ENCODE results near the gene AUTS2.

The AUTS2 gene

GRCh38 chr7:70772891-70773290, 1174.6 kb downstream of the AUTS2 start (continued):
- TF ChIP-seq ZBTB6 (tag by site-specific recombination; IDR thresholded peaks at IDR 0.05): no peak
- no peak for TF ChIP-seq ZFP3 (tag by site-specific recombination; IDR thresholded peaks at IDR 0.05; ENCODE audit: low read depth)

- POLR2A ChIA-PET: no interaction called here
These were observed 1175.1 kb downstream of the AUTS2 start for GRCh38 chr7:70773406-70773805.

GRCh38 chr7:70774950-70775527, 1176.8 kb downstream of the AUTS2 start:
- TF ChIP-seq TRIM28 (IDR thresholded peaks at IDR 0.05; ENCODE audit: borderline replicate concordance, low read length) (no peak), ZNF645 (tag by site-specific recombination; IDR thresholded peaks at IDR 0.05) (no peak)
- Histone ChIP-seq H3K4me3 (ENCODE audit: low read depth, low read length) (no peak overlapping the region), H3K27ac (ENCODE audit: extremely low read depth, low read depth, low read length) (no peak overlapping the region), H3K36me3 (ENCODE audit: control insufficient read depth in 2 of 2, insufficient read depth in 1 of 2, low read length in 2 of 2) (peaks cover 25 to 92% of the 10 kb centered on the region in 2 experiments), H3K9me3 (ENCODE audit: control insufficient read depth, insufficient read depth, low read depth, low read length) (no peaks in the 10 kb centered on the region), H3K4me1 (ENCODE audit: control insufficient read depth, insufficient read depth, low read length) (no peaks in the 10 kb centered on the region)
- ChIA-PET CTCF (interaction anchor here (0.6 to 1.4 kb wide), 5 partner anchors 14 to 964 kb away, joined by 3 to 4 read pairs (median 3); no protein-coding TSS in a partner anchor), POLR2A (interaction anchor here (0.7 kb wide), 1 partner anchor 682 kb away, joined by 4 read pairs; no protein-coding TSS in a partner anchor)

More at GRCh38 chr7:70773406-70773805, 1175.1 kb downstream of the AUTS2 start:
- Histone ChIP-seq H3K36me3 (ENCODE audit: control insufficient read depth in 2 of 2, insufficient read depth in 1 of 2, low read length in 2 of 2) (peaks cover 16 to 79% of the 10 kb centered on the region in 2 experiments), H3K9me3 (ENCODE audit: control insufficient read depth, insufficient read depth, low read depth, low read length) (no peaks in the 10 kb centered on the region), H3K27ac (ENCODE audit: extremely low read depth, low read depth, low read length) (no peak overlapping the region), H3K4me1 (ENCODE audit: control insufficient read depth, insufficient read depth, low read length) (no peaks in the 10 kb centered on the region), H3K4me3 (ENCODE audit: low read depth, low read length) (no peak overlapping the region)
- no peak for TF ChIP-seq SP7 (tag by site-specific recombination; IDR thresholded peaks at IDR 0.05)
- TF ChIP-seq ZNF660 (tag by site-specific recombination; IDR thresholded peaks at IDR 0.05): no peak
- TF ChIP-seq ZNF10 (tag by site-specific recombination; IDR thresholded peaks at IDR 0.05): no peak
- no peak for TF ChIP-seq ZNF837 (tag by site-specific recombination; IDR thresholded peaks at IDR 0.05)
- TF ChIP-seq ZNF513 (tag by site-specific recombination; IDR thresholded peaks at IDR 0.05): no peak
- TF ChIP-seq ZNF664 (tag by site-specific recombination; IDR thresholded peaks at IDR 0.05): no peak
- TF ChIP-seq ZNF280D (tag by site-specific recombination; IDR thresholded peaks at IDR 0.05): no peak
- TF ChIP-seq PRDM1 (tag by site-specific recombination; IDR thresholded peaks at IDR 0.05): no peak
- no peak for TF ChIP-seq ZNF514 (tag by site-specific recombination; IDR thresholded peaks at IDR 0.05)
- no peak for TF ChIP-seq KLF1 (tag by site-specific recombination; IDR thresholded peaks at IDR 0.05)
- TF ChIP-seq ZNF654 (tag by site-specific recombination; IDR thresholded peaks at IDR 0.05; ENCODE audit: low read depth): no peak
- TF ChIP-seq WT1 (tag by site-specific recombination; IDR thresholded peaks at IDR 0.05): no peak
- TF ChIP-seq FEZF1 (tag by site-specific recombination; IDR thresholded peaks at IDR 0.05): no peak
- TF ChIP-seq ZNF555 (tag by site-specific recombination; conservative IDR thresholded peaks at IDR 0.05): no peak
- TF ChIP-seq ZNF202 (tag by site-specific recombination; IDR thresholded peaks at IDR 0.05; ENCODE audit: borderline replicate concordance): no peak
- TF ChIP-seq ZNF768 (tag by site-specific recombination; IDR thresholded peaks at IDR 0.05): no peak
- no peak for TF ChIP-seq MZF1 (tag by site-specific recombination; IDR thresholded peaks at IDR 0.05; ENCODE audit: borderline replicate concordance)
- TF ChIP-seq ZNF354C (tag by site-specific recombination; IDR thresholded peaks at IDR 0.05; ENCODE audit: borderline replicate concordance, low read depth): no peak
- no peak for TF ChIP-seq ZSCAN16 (tag by site-specific recombination; IDR thresholded peaks at IDR 0.05)
- CTCF ChIA-PET: interaction anchor here (0.6 to 0.8 kb wide), 2 partner anchors 14 to 808 kb away, joined by 3 to 5 read pairs; no protein-coding TSS in a partner anchor
